LNCAP (cell line): ENCODE data around the gene TH.

Experiments used
- TF ChIP-seq, protein P1 (sequence below): fragments of 450-650 bp; IDR thresholded peaks from 2 replicates; pipeline ENCODE4 v1.5.1; 2017; ENCODE audit warnings: mild to moderate bottlenecking

TH gene

DNA sequence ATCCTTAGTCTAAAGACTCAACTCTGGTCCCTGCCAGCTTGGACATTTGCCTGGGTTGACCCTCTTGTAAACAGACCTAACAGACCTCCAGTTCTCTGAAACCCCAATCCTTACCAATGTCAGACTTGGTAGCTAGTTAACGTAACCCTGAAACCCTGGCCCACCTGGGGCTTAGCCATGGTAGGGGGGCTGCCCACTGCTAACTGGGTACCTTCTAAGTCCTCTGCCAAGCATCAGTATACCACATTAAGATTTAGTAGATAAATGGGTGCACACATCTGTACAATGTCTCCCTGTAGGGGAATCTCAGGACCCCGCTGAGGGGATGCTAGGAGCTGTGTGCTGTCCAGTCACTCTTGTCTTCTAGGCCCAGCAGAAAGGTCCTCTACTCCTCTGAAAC, 29.9 kb upstream of the TH start:
- TF ChIP-seq, protein P1, sequence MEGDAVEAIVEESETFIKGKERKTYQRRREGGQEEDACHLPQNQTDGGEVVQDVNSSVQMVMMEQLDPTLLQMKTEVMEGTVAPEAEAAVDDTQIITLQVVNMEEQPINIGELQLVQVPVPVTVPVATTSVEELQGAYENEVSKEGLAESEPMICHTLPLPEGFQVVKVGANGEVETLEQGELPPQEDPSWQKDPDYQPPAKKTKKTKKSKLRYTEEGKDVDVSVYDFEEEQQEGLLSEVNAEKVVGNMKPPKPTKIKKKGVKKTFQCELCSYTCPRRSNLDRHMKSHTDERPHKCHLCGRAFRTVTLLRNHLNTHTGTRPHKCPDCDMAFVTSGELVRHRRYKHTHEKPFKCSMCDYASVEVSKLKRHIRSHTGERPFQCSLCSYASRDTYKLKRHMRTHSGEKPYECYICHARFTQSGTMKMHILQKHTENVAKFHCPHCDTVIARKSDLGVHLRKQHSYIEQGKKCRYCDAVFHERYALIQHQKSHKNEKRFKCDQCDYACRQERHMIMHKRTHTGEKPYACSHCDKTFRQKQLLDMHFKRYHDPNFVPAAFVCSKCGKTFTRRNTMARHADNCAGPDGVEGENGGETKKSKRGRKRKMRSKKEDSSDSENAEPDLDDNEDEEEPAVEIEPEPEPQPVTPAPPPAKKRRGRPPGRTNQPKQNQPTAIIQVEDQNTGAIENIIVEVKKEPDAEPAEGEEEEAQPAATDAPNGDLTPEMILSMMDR: no peak

DNA sequence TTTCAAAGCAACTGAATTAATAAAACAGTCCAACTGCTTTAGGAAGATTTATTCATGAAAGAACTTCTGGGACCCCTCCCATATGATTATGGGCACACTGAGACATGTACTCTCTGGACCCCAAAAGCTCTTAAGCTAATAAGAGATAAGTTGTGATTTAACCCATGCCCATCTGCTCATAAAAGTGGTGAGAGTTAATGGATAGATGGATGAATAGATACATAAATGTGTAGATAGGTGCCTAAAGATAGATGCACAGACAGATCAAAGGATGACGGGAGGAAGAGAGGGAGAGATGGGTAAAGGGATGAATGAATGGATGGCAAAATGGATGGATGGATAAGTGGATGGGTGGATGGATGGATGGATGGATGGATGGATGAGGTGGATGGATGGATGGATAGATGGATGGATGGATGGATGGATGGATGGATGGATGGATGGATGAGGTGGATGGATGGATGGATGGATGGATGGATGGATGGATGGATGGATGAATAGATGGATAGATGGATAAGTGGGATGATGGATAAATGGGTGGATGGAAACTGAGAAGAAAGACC, 29.4 kb upstream of the TH start:
- TF ChIP-seq, protein P1: no peak

DNA sequence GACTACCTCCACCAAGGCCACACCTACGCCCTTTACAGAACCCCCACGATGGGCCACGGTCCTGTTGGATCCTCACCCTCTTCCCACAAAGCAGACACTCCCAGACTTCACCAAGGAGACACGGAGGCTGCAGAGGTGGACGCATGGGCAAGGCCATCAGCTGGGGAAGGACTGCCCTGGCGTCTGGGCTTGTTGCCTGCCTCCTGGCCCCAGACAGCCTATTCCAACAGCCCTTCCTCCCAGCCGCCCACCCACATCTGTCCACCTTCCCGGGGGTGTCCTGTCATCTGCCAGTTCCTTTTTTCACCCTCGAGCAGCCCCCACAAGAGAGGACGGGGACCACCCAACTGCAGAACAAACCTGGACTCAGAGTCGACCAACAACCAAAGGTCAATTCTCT, 28.9 kb upstream of the TH start:
- TF ChIP-seq, protein P1: no peak

DNA sequence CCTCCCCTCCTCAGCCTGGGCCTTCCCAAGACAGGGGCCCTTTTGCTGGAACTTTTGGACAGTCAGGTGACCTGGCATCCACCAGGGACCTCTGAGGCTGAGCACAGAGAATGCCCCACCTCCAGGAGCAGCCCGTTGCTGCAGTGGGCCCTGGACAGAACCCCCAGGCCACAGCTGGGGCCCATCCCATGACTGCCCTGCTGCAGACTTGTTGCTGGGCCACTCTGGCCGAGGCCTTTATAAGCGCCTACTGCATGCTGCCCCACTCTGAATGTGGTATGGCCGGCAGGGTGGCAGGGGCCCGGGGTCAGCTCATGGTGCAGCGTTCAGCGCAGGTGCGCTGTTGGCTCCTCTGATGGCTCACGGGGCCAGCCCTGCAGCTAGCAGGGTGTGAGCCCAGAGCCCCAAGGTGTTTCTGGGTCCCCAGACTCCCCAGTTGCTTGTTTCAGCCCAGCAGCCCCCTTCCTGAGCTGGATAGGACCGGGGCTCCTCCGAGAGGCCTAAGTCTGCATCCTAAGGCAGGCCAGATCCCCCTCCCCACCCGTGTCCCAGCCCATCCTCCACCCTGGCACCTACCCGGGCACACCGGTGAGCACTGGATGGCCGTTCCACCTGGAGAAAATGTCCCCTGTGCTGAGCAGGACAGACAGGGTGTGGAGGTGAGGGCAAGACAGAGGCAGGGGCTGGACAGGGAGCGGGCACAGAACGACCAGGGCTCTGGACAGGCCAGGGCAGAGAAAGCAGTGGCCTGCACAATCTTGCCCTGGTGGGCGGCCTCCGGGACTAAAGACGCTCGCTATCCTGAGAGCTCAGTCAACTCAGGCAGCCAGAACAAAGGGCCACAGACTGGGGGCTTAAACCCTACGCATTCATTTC, 28.1 kb upstream of the TH start:
- TF ChIP-seq, protein P1: no peak

DNA sequence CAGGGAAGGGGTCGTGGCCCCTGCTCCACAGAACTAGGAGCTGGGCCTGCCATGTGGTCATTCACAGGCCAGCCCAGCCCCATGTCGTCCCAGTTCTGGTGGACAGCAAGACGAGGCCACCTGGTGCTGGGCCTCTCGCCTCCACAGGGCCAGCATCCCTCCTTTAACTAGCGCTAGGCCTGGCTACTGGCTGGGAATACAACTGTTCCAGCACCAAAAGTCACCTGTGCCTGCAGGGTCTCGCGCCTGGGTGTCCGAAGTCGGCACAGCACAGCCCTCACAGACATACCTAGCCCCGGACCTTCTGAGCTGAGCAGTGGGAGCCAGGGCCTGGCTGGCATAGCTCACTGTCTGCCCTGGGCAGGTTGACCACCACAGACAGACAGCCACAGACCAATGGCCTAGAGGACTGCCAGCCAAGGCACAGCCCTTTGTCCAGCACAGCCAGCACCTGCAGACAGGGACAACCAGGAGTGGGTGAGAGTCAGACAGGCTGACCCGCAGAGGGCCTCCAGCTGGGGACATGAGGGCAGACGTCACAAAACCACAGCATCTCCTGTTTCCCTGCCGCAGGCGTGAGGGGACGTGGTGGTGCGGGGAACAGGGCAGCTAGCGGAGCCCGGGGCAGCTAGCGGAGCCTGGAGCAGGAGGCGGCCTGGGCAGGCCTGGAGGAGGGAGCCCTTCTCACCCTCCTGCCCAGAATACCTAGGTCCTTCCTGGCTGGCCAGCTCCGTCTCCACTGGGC, 27.2 kb upstream of the TH start:
- TF ChIP-seq, protein P1: no peak

DNA sequence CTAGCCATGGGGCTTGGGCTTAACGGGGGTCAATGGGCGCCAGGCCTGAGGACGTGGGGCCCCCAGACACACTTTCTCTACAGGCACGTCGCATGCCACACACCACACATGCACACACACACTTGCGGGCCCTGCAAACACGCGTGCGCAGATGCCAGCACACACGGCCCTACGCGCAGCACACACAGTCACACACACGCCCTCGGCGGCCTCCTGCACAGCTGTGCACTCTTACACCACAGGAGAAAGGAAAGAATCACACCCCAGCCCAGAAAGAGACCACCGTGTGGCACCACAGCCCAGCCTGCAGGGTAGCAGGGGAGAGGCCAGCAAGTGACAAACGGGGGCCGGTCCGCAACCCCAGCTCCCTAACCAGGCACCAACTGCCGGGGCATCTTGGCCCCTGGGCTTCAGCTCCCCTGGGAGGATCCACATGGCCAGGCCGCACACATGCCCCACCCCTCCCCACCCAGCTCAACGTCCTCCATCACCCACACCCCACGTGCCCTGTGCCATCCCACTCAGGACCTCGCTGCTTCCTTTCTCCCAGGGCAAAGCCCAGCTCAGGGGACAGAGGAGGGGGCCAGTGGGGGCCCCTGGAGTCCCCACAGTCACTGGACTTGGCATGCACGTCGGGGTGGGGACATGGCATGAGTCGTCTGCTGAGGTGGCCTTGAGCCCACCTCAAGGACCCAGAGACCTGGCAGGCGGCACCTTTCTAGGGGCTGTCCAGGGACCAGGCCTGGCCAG, 26.3 kb upstream of the TH start:
- TF ChIP-seq, protein P1: no peak
